Psoas muscle (tissue), 8 donors: Measurements from ENCODE around the gene RAB31. TPM values are rescaled to one million over a fixed set of nuclear protein-coding genes. Genes with fewer than 3 reads are reported as not detected.

Source experiments
- ATAC-seq, 4 donors: fragments of 200-7000 bp; cut with Tn5 transposase; one replicate each; pipeline ENCODE4 v1.9.1; 2020; ENCODE audit warnings: moderate library complexity in 3 of 4, mild to moderate bottlenecking in 2 of 4
- DNase-seq, 2 donors: peaks; one replicate each; pipeline ENCODE4 v3.0.0-alpha.2; 2020
- H3K27ac ChIP-seq: fragments of 200-600 bp; one replicate; pipeline ENCODE4 v1.8.0; 2022
- H3K27me3 ChIP-seq, 3 donors: fragments of 200-600 bp in 1 of 3; one replicate each; pipeline versions ENCODE4 v1.6.1 to v1.8.0; 2013 to 2022; ENCODE audit warnings: low read length in 2 of 3, mild to moderate bottlenecking in 2 of 3, moderate library complexity in 1 of 3; ENCODE audit not compliant: insufficient read depth in 3 of 3
- H3K36me3 ChIP-seq, 2 donors: fragments of 200-600 bp in 1 of 2; one replicate each; pipeline versions ENCODE4 v1.6.1 to v1.8.0; 2013 to 2022; ENCODE audit warnings: low read depth in 1 of 2, mild to moderate bottlenecking in 1 of 2, moderate library complexity in 1 of 2; ENCODE audit not compliant: insufficient read depth in 1 of 2
- H3K4me1 ChIP-seq: fragments of 200-600 bp; one replicate; pipeline ENCODE4 v1.8.0; 2022
- H3K4me3 ChIP-seq: fragments of 200-600 bp; one replicate; pipeline ENCODE4 v1.8.0; 2022; ENCODE audit warnings: mild to moderate bottlenecking
- H3K9me3 ChIP-seq: fragments of 200-600 bp; one replicate; pipeline ENCODE4 v1.8.0; 2022
- WGBS, 3 donors: extraction: QIAGEN DNeasy Blood & Tissue Kit; methylation state at CpG; one replicate each; pipeline versions ENCODE4 v1.1.6 to v1.1.7; 2013; 5-methylcytosine and 5-hydroxymethylcytosine counted together
- intact Hi-C, 2 donors: fragments of 100-400 bp; cut with DNase I; formaldehyde crosslinking; loops; one replicate each; pipeline versions ENCODE4 v1.11.0 to v1.14.2; 2022
- polyA plus RNA-seq, 3 donors: library from polyadenylated mRNA; stranded (reverse); fragments of 200-250 nt; gene quantifications; one replicate each; pipeline ENCODE4 v1.2.3, GENCODE V29; 2013
- total RNA-seq, 4 donors: library from RNA; stranded (reverse); fragmentation: NEBNext Ultra II Directional in 2 of 4; extraction: Animal tissue kit (Norgen Biotek cat#: 25700) in 2 of 4; gene quantifications; one replicate each; pipeline versions ENCODE4 v1.2.1 to v1.2.4, GENCODE V29; 2021 to 2023
- TF ChIP-seq, protein P1 (sequence below): fragments of 200-600 bp; IDR thresholded peaks from one replicate; pipeline ENCODE4 v1.8.0; 2022; ENCODE audit warnings: antibody characterized with exemption
- donor health status: healthy with polysubstance abuse.
- donor health status: DM: no; HTN: no; CAD: no; lungs with moderate emphysema.
- donor health status: Bipolar disorder and iron deficiency.
- donor health status: healthy.
- donor health status: DM: yes; HTN: yes; CAD: no.
- donor health status: DM: no; HTN: no; CAD: no.
- donor health status: DM: no; HTN: no; CAD: no.
- donor health status: DM: yes; HTN: yes; CAD: no.

Gene RAB31
- total and polyA plus RNA-seq, 7 donors, result 2.2 to 8.9 (median 5.3) TPM

DNA sequence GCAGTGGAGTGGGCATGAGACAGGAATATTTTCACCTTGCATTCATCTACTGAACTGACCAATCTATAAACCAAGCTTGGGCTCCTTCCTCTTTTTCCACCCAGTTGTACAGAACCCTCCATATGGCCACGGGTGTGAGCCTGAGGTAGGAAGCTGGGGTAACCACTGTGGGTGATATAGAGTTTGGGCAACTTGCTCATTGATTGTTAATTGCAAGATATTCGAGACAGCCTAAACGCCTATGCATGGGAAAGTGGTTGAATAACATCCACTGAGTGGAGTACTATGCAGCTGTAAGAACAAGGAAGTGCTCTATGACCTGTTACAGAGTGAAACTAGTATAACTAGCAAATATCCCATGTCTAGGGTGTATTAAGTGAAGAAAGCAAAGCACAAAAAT lies 198.4 kb downstream of the RAB31 start:
- intact Hi-C loops, result no loop called here
- H3K9me3 ChIP-seq, result no peaks in the 10 kb centered on the region
- TF ChIP-seq, protein P1, sequence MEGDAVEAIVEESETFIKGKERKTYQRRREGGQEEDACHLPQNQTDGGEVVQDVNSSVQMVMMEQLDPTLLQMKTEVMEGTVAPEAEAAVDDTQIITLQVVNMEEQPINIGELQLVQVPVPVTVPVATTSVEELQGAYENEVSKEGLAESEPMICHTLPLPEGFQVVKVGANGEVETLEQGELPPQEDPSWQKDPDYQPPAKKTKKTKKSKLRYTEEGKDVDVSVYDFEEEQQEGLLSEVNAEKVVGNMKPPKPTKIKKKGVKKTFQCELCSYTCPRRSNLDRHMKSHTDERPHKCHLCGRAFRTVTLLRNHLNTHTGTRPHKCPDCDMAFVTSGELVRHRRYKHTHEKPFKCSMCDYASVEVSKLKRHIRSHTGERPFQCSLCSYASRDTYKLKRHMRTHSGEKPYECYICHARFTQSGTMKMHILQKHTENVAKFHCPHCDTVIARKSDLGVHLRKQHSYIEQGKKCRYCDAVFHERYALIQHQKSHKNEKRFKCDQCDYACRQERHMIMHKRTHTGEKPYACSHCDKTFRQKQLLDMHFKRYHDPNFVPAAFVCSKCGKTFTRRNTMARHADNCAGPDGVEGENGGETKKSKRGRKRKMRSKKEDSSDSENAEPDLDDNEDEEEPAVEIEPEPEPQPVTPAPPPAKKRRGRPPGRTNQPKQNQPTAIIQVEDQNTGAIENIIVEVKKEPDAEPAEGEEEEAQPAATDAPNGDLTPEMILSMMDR, result no peak
- DNase-seq (no peak), ATAC-seq (no peak)
- no peak overlapping the region for H3K27ac ChIP-seq
- 85 to 90% (median 88%) methylated on average over 3 of the region's 3 CpGs for WGBS, 3 donors
- no peak overlapping the region for H3K4me3 ChIP-seq
- no peaks in the 10 kb centered on the region for H3K27me3 ChIP-seq
- H3K36me3 ChIP-seq, result no peaks in the 10 kb centered on the region
- H3K4me1 ChIP-seq, result no peaks in the 10 kb centered on the region

DNA sequence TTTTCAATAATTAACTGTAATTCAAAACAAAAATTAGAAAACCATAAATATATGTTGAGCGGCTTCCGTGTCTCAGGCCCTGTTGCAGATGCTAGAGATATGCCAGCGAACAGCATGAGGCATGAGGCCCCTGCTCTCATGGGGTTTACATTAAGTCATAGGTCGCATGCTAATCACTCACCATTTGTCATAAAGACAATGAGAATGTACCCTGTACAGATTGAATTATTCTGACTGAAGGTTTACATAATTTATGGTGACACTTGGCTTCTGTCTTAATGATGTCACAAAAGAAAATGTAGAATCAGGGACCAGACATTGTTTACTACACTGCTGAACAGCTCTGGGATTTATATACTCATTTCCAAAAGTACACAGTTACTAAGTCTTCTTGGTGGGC lies 199.8 kb downstream of the RAB31 start:
- Histone ChIP-seq H3K4me1 (peaks cover 2% of the 10 kb centered on the region), H3K27ac (no peak overlapping the region), H3K36me3 (no peaks in the 10 kb centered on the region), H3K27me3 (no peaks in the 10 kb centered on the region), H3K9me3 (no peaks in the 10 kb centered on the region), H3K4me3 (no peak overlapping the region)
- ATAC-seq (no peak), DNase-seq (no peak)
- intact Hi-C loops, result no loop called here
- TF ChIP-seq, protein P1, result no peak
- 90 to 95% (median 92%) methylated on average over 4 of the region's 4 CpGs for WGBS, 3 donors

DNA sequence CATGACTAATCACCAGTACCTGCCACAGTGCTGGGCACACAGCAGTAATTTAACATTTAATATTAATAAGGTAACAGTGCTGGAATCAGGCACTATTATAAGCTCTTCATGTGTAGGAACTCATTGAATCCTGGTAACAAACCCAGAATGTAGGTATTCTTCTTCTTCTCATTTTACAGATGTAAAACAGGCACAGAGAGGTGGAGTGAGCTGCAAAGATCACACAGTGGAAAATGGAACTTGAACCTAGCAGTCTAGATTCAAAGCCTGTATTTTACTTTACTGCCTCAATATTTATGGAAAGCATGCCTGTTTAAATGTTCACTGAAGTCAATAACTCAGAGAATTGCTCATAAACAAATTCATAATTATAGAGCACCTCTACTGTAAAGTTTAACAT lies 202.0 kb downstream of the RAB31 start:
- no peak for ATAC-seq

DNA sequence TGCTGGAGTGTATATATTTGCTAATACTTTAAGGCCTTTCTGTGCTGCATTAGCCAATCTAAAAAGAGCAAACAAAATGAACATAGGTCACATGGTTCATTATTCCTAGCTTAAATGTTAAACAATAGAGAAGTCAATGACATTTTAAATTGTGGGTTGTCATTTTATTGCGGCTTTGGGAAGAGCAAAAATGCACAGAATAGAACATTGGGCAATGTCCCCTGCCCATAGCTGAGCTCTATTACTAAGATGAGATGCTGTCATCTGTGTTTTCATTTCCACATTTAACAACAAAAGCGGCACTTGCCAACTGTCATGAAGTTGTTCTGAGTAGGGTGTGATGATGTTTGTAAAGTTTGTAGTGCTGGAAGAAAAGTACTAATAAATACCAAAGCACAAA lies 202.6 kb downstream of the RAB31 start:
- no peaks in the 10 kb centered on the region for H3K27me3 ChIP-seq
- intact Hi-C loops, result loop anchor here in 1 of 2 donors (5.0 to 10.0 kb wide), 2 partner anchors 58 to 106 kb away; no protein-coding TSS in a partner anchor
- DNase-seq, result no peak
- ATAC-seq, result no peak
- H3K4me1 ChIP-seq, result peaks cover 6% of the 10 kb centered on the region
- TF ChIP-seq, protein P1, result no peak
- no peaks in the 10 kb centered on the region for H3K36me3 ChIP-seq
- H3K9me3 ChIP-seq, result no peaks in the 10 kb centered on the region
- WGBS, 3 donors, result 92 to 94% (median 93%) methylated on average over 2 of the region's 2 CpGs
- H3K27ac ChIP-seq, result no peak overlapping the region
- H3K4me3 ChIP-seq, result no peak overlapping the region

More for the DNA sequence above, 202.0 kb downstream of the RAB31 start:
- no peaks in the 10 kb centered on the region for H3K36me3 ChIP-seq
- intact Hi-C loops, result loop anchor here in 1 of 2 donors (5.0 to 10.0 kb wide), 2 partner anchors 58 to 105 kb away; no protein-coding TSS in a partner anchor
- no peak overlapping the region for H3K4me3 ChIP-seq
- DNase-seq, result no peak
- TF ChIP-seq, protein P1, result no peak
- H3K4me1 ChIP-seq, result peaks cover 4% of the 10 kb centered on the region
- H3K27ac ChIP-seq, result no peak overlapping the region
- H3K9me3 ChIP-seq, result no peaks in the 10 kb centered on the region
- no peaks in the 10 kb centered on the region for H3K27me3 ChIP-seq

DNA sequence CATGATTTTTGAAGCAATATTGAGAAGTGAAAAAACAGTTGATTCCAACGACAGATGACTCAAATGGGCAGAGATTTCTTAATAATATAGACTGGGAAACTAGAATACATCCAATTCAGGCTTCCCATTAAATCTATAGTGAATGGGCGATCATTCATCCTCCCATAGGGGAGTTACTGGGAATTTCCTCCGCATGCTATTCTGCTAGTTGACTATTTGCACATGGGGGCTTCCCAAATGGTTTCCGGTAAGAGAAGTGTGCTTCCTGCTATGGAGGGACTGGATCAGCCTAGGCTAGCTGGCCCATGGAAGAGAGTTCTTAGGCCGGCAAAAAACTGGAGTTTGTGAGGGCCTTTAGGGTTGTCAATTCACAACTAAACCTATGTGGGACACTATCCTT lies 203.1 kb downstream of the RAB31 start:
- Histone ChIP-seq H3K36me3 (no peaks in the 10 kb centered on the region), H3K4me3 (no peak overlapping the region), H3K9me3 (no peaks in the 10 kb centered on the region), H3K27ac (no peak overlapping the region), H3K27me3 (no peaks in the 10 kb centered on the region), H3K4me1 (peaks cover 12% of the 10 kb centered on the region)
- 92 to 95% (median 93%) methylated on average over 5 of the region's 5 CpGs for WGBS, 3 donors
- ATAC-seq (no peak), DNase-seq (no peak)
- intact Hi-C loops, result loop anchor here in 1 of 2 donors (5.0 to 10.0 kb wide), 2 partner anchors 59 to 106 kb away; no protein-coding TSS in a partner anchor
- TF ChIP-seq, protein P1, result no peak
